A549 (cell line): Measurements from ENCODE around the gene GMEB2. TPM values are rescaled to one million over a fixed set of nuclear protein-coding genes. Genes with fewer than 3 reads are reported as not detected.

Source experiments
- ATAC-seq, 2 experiments: fragments of 200-7000 bp in 1 of 2; fragments of >200 bp in 1 of 2; cut with Nextera tagmentation in 1 of 2; cut with Tn5 transposase in 1 of 2; 3 replicates each; pipeline versions ENCODE4 v1.8.0 to v1.9.1; 2018 to 2020; ENCODE audit warnings: mild to moderate bottlenecking in 1 of 2, moderate library complexity in 1 of 2
- CTCF ChIA-PET: fragments of 300-600 bp; sonication (Branson Sonifier 250); formaldehyde crosslinking; extraction: SDS; loops from one replicate; lab custom pipeline; 2021; ENCODE audit warnings: antibody characterized with exemption, inconsistent platforms; lab: Yijun Ruan, JAX
- POLR2A ChIA-PET: fragments of 350-600 bp; formaldehyde crosslinking; extraction: SDS; loops from one replicate; lab custom pipeline; 2021; ENCODE audit warnings: antibody characterized with exemption, inconsistent platforms; lab: Yijun Ruan, JAX
- DNase-seq, 2 experiments: peaks; one replicate each; pipeline versions ENCODE4 v3.0.0 to v3.0.0-alpha.2; 2011 to 2016; ENCODE audit warnings: low read depth in 1 of 2, low spot score in 1 of 2
- FAIRE-seq: peaks from 2 replicates; lab custom pipeline; 2011; peaks lifted over from hg19 to GRCh38; lab: Jason Lieb, UNC
- H3K27ac ChIP-seq, 2 experiments: fragments of >200 bp; sonication (Bioruptor Twin); formaldehyde crosslinking; 3 replicates each; pipeline ENCODE4 v1.5.1; 2016 to 2017
- H3K4me1 ChIP-seq: fragments of >200 bp; sonication (Bioruptor Twin); formaldehyde crosslinking; 3 replicates; pipeline ENCODE4 v1.6.1; 2016
- H3K4me2 ChIP-seq: fragments of >200 bp; sonication (Bioruptor Twin); formaldehyde crosslinking; 3 replicates; pipeline ENCODE4 v1.6.1; 2016
- H3K4me3 ChIP-seq: fragments of >200 bp; sonication (Bioruptor Twin); formaldehyde crosslinking; 3 replicates; pipeline ENCODE4 v1.5.1; 2016
- H3K9me3 ChIP-seq: fragments of >200 bp; sonication (Bioruptor Twin); formaldehyde crosslinking; 3 replicates; pipeline ENCODE4 v1.6.1; 2016
- ATOH8 ChIP-seq: fragments of 250-450 bp; sonication (Bioruptor Pico); IDR thresholded peaks from 2 replicates; pipeline ENCODE4 v1.5.0; 2020; ENCODE audit warnings: low read depth, mild to moderate bottlenecking, moderate library complexity
- BCL3 ChIP-seq: fragments of >200 bp; sonication (Bioruptor Twin); formaldehyde crosslinking; IDR thresholded peaks from 3 replicates; pipeline ENCODE4 v1.6.1; 2016
- BHLHE40 ChIP-seq: IDR thresholded peaks from 2 replicates; pipeline ENCODE4 v1.6.1; 2012; ENCODE audit warnings: low read depth, low read length, inconsistent platforms
- CBX2 ChIP-seq: fragments of 200-600 bp; sonication (generic); IDR thresholded peaks from 2 replicates; pipeline ENCODE4 v1.6.1; 2016; ENCODE audit warnings: low read depth, mild to moderate bottlenecking, borderline replicate concordance
- CBX8 ChIP-seq: fragments of 200-600 bp; sonication (generic); IDR thresholded peaks from 2 replicates; pipeline ENCODE4 v1.6.1; 2016
- CEBPB ChIP-seq, 2 experiments: fragments of >200 bp in 1 of 2; sonication (Bioruptor Twin) in 1 of 2; formaldehyde crosslinking in 1 of 2; IDR thresholded peaks; 2 replicates each; pipeline ENCODE4 v1.6.1; 2012 to 2016
- CHD2 ChIP-seq: fragments of 150-350 bp; IDR thresholded peaks from 2 replicates; pipeline ENCODE4 v1.6.1; 2014; ENCODE audit warnings: low read length; ENCODE audit not compliant: partially characterized antibody
- E2F6 ChIP-seq: IDR thresholded peaks from 2 replicates; pipeline ENCODE4 v1.6.1; 2012; ENCODE audit warnings: low read depth, borderline replicate concordance
- EHF ChIP-seq: fragments of 250-450 bp; sonication (Bioruptor Pico); IDR thresholded peaks from 2 replicates; pipeline ENCODE4 v1.5.0; 2020; ENCODE audit warnings: mild to moderate bottlenecking
- EHMT2 ChIP-seq: fragments of 200-600 bp; sonication (generic); IDR thresholded peaks from 2 replicates; pipeline ENCODE4 v1.6.1; 2016; ENCODE audit warnings: antibody characterized with exemption, low read depth, mild to moderate bottlenecking, moderate library complexity
- ELK1 ChIP-seq: fragments of 150-350 bp; IDR thresholded peaks from 2 replicates; pipeline ENCODE4 v1.6.1; 2014; ENCODE audit warnings: low read depth, mild to moderate bottlenecking, low read length
- ESRRA ChIP-seq: fragments of 150-350 bp; IDR thresholded peaks from 2 replicates; pipeline ENCODE4 v1.6.1; 2014; ENCODE audit warnings: mild to moderate bottlenecking, low read length, borderline replicate concordance
- FOSL2 ChIP-seq, 2 experiments: fragments of 450-650 bp in 1 of 2; fragments of >200 bp in 1 of 2; sonication (Bioruptor Twin) in 1 of 2; formaldehyde crosslinking; IDR thresholded peaks; 2 replicates each; pipeline versions ENCODE4 v1.5.0 to v1.6.1; 2016 to 2020; ENCODE audit warnings: mild to moderate bottlenecking in 1 of 2, moderate library complexity in 1 of 2
- FOXS1 ChIP-seq: fragments of 250-450 bp; sonication (Bioruptor Pico); IDR thresholded peaks from 2 replicates; pipeline ENCODE4 v1.5.0; 2020; ENCODE audit warnings: mild to moderate bottlenecking, moderate library complexity
- GATA3 ChIP-seq: IDR thresholded peaks from 2 replicates; pipeline ENCODE4 v1.6.1; 2012; ENCODE audit warnings: borderline replicate concordance
- HMGXB4 ChIP-seq: fragments of 250-450 bp; sonication (Bioruptor Pico); IDR thresholded peaks from 2 replicates; pipeline ENCODE4 v1.5.0; 2021; ENCODE audit warnings: mild to moderate bottlenecking, moderate library complexity, borderline replicate concordance
- HOXA7 ChIP-seq: fragments of 250-450 bp; sonication (Bioruptor Pico); IDR thresholded peaks from 2 replicates; pipeline ENCODE4 v1.5.0; 2020; ENCODE audit warnings: mild to moderate bottlenecking, moderate library complexity
- HOXB5 ChIP-seq: fragments of 250-450 bp; sonication (Bioruptor Pico); IDR thresholded peaks from 2 replicates; pipeline ENCODE4 v1.5.0; 2020; ENCODE audit warnings: mild to moderate bottlenecking, moderate library complexity
- JUN ChIP-seq, 2 experiments: fragments of >200 bp; sonication (Bioruptor Twin); formaldehyde crosslinking; IDR thresholded peaks; 2 replicates in 1 of 2; 3 replicates in 1 of 2; pipeline ENCODE4 v1.6.1; 2016 to 2017
- KDM1A ChIP-seq: fragments of 200-600 bp; sonication (generic); IDR thresholded peaks from 2 replicates; pipeline ENCODE4 v1.6.1; 2016; ENCODE audit warnings: low read depth, mild to moderate bottlenecking
- KDM5A ChIP-seq: fragments of 200-600 bp; sonication (generic); IDR thresholded peaks from 2 replicates; pipeline ENCODE4 v1.6.1; 2016; ENCODE audit warnings: antibody characterized with exemption, mild to moderate bottlenecking
- MAX ChIP-seq: IDR thresholded peaks from 2 replicates; pipeline ENCODE4 v1.6.1; 2012
- MYC ChIP-seq: IDR thresholded peaks from 2 replicates; pipeline ENCODE4 v1.6.1; 2012; ENCODE audit warnings: mild to moderate bottlenecking, inconsistent platforms, low read length, improper control_type of control experiment, borderline replicate concordance
- PBX3 ChIP-seq: IDR thresholded peaks from 2 replicates; pipeline ENCODE4 v1.6.1; 2012
- PHF8 ChIP-seq: fragments of 200-600 bp; sonication (generic); IDR thresholded peaks from 2 replicates; pipeline ENCODE4 v1.6.1; 2016; ENCODE audit warnings: low read depth, mild to moderate bottlenecking, antibody characterized with exemption, moderate library complexity, borderline replicate concordance
- POLR2A ChIP-seq: IDR thresholded peaks from 2 replicates; pipeline ENCODE4 v1.6.1; 2012; ENCODE audit warnings: mild to moderate bottlenecking, low read length
- RAD21 ChIP-seq, 2 experiments: fragments of >200 bp in 1 of 2; sonication (Bioruptor Twin) in 1 of 2; formaldehyde crosslinking in 1 of 2; IDR thresholded peaks in 1 of 2; conservative IDR thresholded peaks in 1 of 2; 2 replicates in 1 of 2; 3 replicates in 1 of 2; pipeline ENCODE4 v1.6.1; 2012 to 2018; ENCODE audit warnings: inconsistent platforms in 1 of 2
- RFX5 ChIP-seq: fragments of 450-650 bp; IDR thresholded peaks from 2 replicates; pipeline ENCODE4 v1.7.1; 2014; ENCODE audit warnings: antibody characterized with exemption, mild to moderate bottlenecking, moderate library complexity
- TFCP2L1 ChIP-seq: fragments of 250-450 bp; sonication (Bioruptor Pico); IDR thresholded peaks from 2 replicates; pipeline ENCODE4 v1.5.0; 2021; ENCODE audit warnings: mild to moderate bottlenecking
- TP53 ChIP-seq: fragments of 250-450 bp; sonication (Bioruptor Pico); IDR thresholded peaks from 2 replicates; pipeline ENCODE4 v1.5.0; 2021; ENCODE audit warnings: mild to moderate bottlenecking, moderate library complexity
- ZFP36 ChIP-seq: fragments of 450-650 bp; IDR thresholded peaks from 2 replicates; pipeline ENCODE4 v1.6.1; 2014; ENCODE audit warnings: borderline replicate concordance; ENCODE audit not compliant: partially characterized antibody
- ZSCAN20 ChIP-seq: fragments of 250-450 bp; sonication (Bioruptor Pico); IDR thresholded peaks from 2 replicates; pipeline ENCODE4 v1.8.0; 2022; ENCODE audit warnings: mild to moderate bottlenecking, moderate library complexity
- whole genome bisulfite sequencing: methylation state at CpG from one replicate; pipeline ENCODE4 v1.1.6; 2017; ENCODE audit errors: missing lambda C conversion rate; 5-methylcytosine and 5-hydroxymethylcytosine counted together
- polyA plus RNA-seq, 4 experiments: library from polyadenylated mRNA; depleted of rRNA in 3 of 4; stranded (reverse); fragments of >200 nt; fragmentation: RNase III in 1 of 4; extraction: RNeasy Plus Mini Kit Qiagen cat#74134 plus additional on column Dnase treatment in 1 of 4; gene quantifications; 2 replicates in 3 of 4; 3 replicates in 1 of 4; pipeline ENCODE4 v1.2.3, GENCODE V29; 2011 to 2017

The GMEB2 gene
- polyA plus RNA-seq, 2 of the 4 experiments (the other 2 are of a cell fraction): 6.5 to 6.8 TPM

- ChIA-PET POLR2A (no interaction called here), CTCF (interaction anchor here (1.5 kb wide), 1 partner anchor 236 kb away, joined by 3 read pairs; no protein-coding TSS in a partner anchor)
- ATAC-seq (peak; percentile 79 to 91), FAIRE-seq (no peak), DNase-seq (peak; percentile 89 to 92)
- WGBS: 13% methylated on average over 17 of the region's 22 CpGs
- TF ChIP-seq E2F6 (peak; percentile 95), KDM5A (no peak), BHLHE40 (no peak), FOSL2 (IDR thresholded peaks at IDR 0.05) (no peak), FOSL2 (CRISPR knock-in tag; IDR thresholded peaks at IDR 0.05) (no peak), JUN (IDR thresholded peaks at IDR 0.05) (peak; percentile 65 to 82; a peak in 4 of 5 replicates), CBX8 (no peak), MAX (peak; percentile 99), PHF8 (0 out of 2 replicates have a peak, but pooled peaks have one; percentile 24), HOXB5 (CRISPR knock-in tag) (peak; percentile 76), ESRRA (0 out of 2 replicates have a peak, but pooled peaks have one; percentile 42), GATA3 (peak; percentile 27; the same call in 1 of the 2 replicates), HMGXB4 (CRISPR knock-in tag) (peak; percentile 42; the same call in 1 of the 2 replicates), EHF (CRISPR knock-in tag) (0 out of 2 replicates have a peak, but pooled peaks have one; percentile 42), CBX2 (no peak), RFX5 (no peak), RAD21 (conservative IDR thresholded peaks at IDR 0.05 in 1 of 2, IDR thresholded peaks at IDR 0.05 in 1 of 2) (0 out of 5 replicates have a peak, but pooled peaks of 1 of the 2 experiments have one; percentile 14), HOXA7 (CRISPR knock-in tag) (no peak), KDM1A (no peak), EHMT2 (no peak), ATOH8 (peak; percentile 74), CHD2 (no peak), TP53 (CRISPR knock-in tag) (peak; percentile 70; the same call in 1 of the 2 replicates), ELK1 (no peak), TFCP2L1 (CRISPR knock-in tag) (no peak), FOXS1 (CRISPR knock-in tag) (no peak), ZSCAN20 (CRISPR knock-in tag) (no peak), BCL3 (peak; percentile 43; the same call in 1 of the 3 replicates), ZFP36 (no peak), PBX3 (0 out of 2 replicates have a peak, but pooled peaks have one; percentile 47), POLR2A (peak; percentile 33), CEBPB (IDR thresholded peaks at IDR 0.05) (peak; percentile 90 to 96), MYC (peak; percentile 94)
- Histone ChIP-seq H3K27ac (peak overlapping the region; percentile 97 to 100), H3K9me3 (no peaks in the 10 kb centered on the region), H3K4me1 (peaks cover 9% of the 10 kb centered on the region), H3K4me3 (peak overlapping the region; percentile 97), H3K4me2 (peak overlapping the region; percentile 99)
Observed at GRCh38 chr20:63628246-63628975, 1.5 kb upstream of the GMEB2 start.
